H1 (cell line): ENCODE measurements around the gene GABRB2. TPM values are rescaled to one million over a fixed set of nuclear protein-coding genes. Genes with fewer than 3 reads are reported as not detected.

Experiments
- CTCF ChIA-PET: fragments of 300-600 bp; sonication (Branson Sonifier 250); formaldehyde crosslinking; loops from one replicate; lab custom pipeline; 2021; ENCODE audit not compliant: partially characterized antibody; lab: Charles Lee
- POLR2A ChIA-PET: fragments of 300-600 bp; sonication (Branson Sonifier 250); formaldehyde crosslinking; loops from one replicate; lab custom pipeline; 2021; ENCODE audit warnings: inconsistent platforms; ENCODE audit not compliant: partially characterized antibody; lab: Charles Lee
- DNase-seq, 2 experiments: peaks; one replicate each; pipeline versions ENCODE4 v3.0.0 to v3.0.0-alpha.2; 2010 to 2022; ENCODE audit warnings: low spot score in 2 of 2, low read depth in 1 of 2, mixed read lengths in 1 of 2
- FAIRE-seq: peaks from 2 replicates; lab custom pipeline; 2011; peaks lifted over from hg19 to GRCh38; lab: Jason Lieb, UNC
- H2AFZ ChIP-seq: 2 replicates; pipeline ENCODE4 v1.8.1; 2012; ENCODE audit warnings: low read length, inconsistent platforms
- H2AK5ac ChIP-seq: 2 replicates; pipeline ENCODE4 v1.6.1; 2013; ENCODE audit warnings: low read depth, low read length
- H2BK120ac ChIP-seq: replicated peaks from 2 replicates; pipeline ENCODE3; 2013; ENCODE audit warnings: low read depth, low read length, inconsistent platforms
- H2BK12ac ChIP-seq: 2 replicates; pipeline ENCODE4 v1.6.1; 2013; ENCODE audit warnings: low read depth, low read length
- H2BK15ac ChIP-seq: 2 replicates; pipeline ENCODE4 v1.6.1; 2013; ENCODE audit warnings: low read length
- H2BK20ac ChIP-seq: 2 replicates; pipeline ENCODE4 v1.6.1; 2013; ENCODE audit warnings: low read length
- H2BK5ac ChIP-seq: 2 replicates; pipeline ENCODE4 v1.6.1; 2013; ENCODE audit warnings: low read depth, low read length
- H3K14ac ChIP-seq: 2 replicates; pipeline ENCODE4 v1.6.1; 2013; ENCODE audit warnings: inconsistent platforms; ENCODE audit not compliant: insufficient read length
- H3K18ac ChIP-seq: 2 replicates; pipeline ENCODE4 v1.6.1; 2013; ENCODE audit warnings: low read length; ENCODE audit errors: extremely low read depth
- H3K23ac ChIP-seq: 2 replicates; pipeline ENCODE4 v1.6.1; 2013; ENCODE audit warnings: inconsistent platforms; ENCODE audit not compliant: insufficient read length
- H3K23me2 ChIP-seq: 2 replicates; pipeline ENCODE4 v1.6.1; 2013; ENCODE audit warnings: low read depth, low read length
- H3K27ac ChIP-seq: 2 replicates; pipeline ENCODE4 v1.6.1; 2011; ENCODE audit warnings: low read depth, low read length, inconsistent platforms
- H3K27me3 ChIP-seq, 4 experiments: replicated peaks in 1 of 4; 1 replicate in 1 of 4; 2 replicates in 3 of 4; pipeline versions ENCODE4 v1.6.1 to v1.8.1; 2011 to 2013; ENCODE audit warnings: low read length in 3 of 4, mild to moderate bottlenecking in 3 of 4, inconsistent platforms in 2 of 4, mixed read lengths in 2 of 4, moderate library complexity in 1 of 4; ENCODE audit not compliant: control insufficient read depth in 3 of 4, insufficient read depth in 3 of 4; ENCODE audit errors: extremely low read depth in 1 of 4
- H3K36me3 ChIP-seq, 4 experiments: 2 replicates each; pipeline versions ENCODE4 v1.6.1 to v1.8.1; 2011 to 2013; ENCODE audit warnings: mild to moderate bottlenecking in 4 of 4, low read length in 3 of 4, moderate library complexity in 2 of 4, control low read depth in 1 of 4, inconsistent platforms in 1 of 4; ENCODE audit not compliant: insufficient read depth in 4 of 4, control insufficient read depth in 2 of 4
- H3K4ac ChIP-seq: replicated peaks from 2 replicates; pipeline ENCODE3; 2013; ENCODE audit warnings: low read length, low read depth, mixed read lengths, inconsistent platforms; ENCODE audit not compliant: insufficient read length
- H3K4me1 ChIP-seq, 4 experiments: replicated peaks in 1 of 4; 1 replicate in 1 of 4; 2 replicates in 3 of 4; pipeline versions ENCODE4 v1.6.1 to v1.8.1; 2011 to 2013; ENCODE audit warnings: low read length in 3 of 4, inconsistent platforms in 2 of 4, mixed read lengths in 1 of 4; ENCODE audit not compliant: insufficient read depth in 4 of 4, control insufficient read depth in 3 of 4
- H3K4me2 ChIP-seq, 2 experiments: 2 replicates each; pipeline versions ENCODE4 v1.6.1 to v1.8.1; 2011 to 2013; ENCODE audit warnings: low read depth in 2 of 2, low read length in 2 of 2, control low read depth in 1 of 2, inconsistent platforms in 1 of 2, mild to moderate bottlenecking in 1 of 2; ENCODE audit not compliant: insufficient read depth in 1 of 2
- H3K4me3 ChIP-seq, 4 experiments: fragments of 200-600, 300-600 bp in 1 of 4; sonication (generic), shearing (Covaris generic), sonication (Bioruptor Twin) in 1 of 4; 2 replicates each; pipeline versions ENCODE4 v1.5.1 to v1.8.1; 2011 to 2016; ENCODE audit warnings: low read length in 4 of 4, low read depth in 3 of 4, control low read depth in 2 of 4, inconsistent platforms in 2 of 4, mild to moderate bottlenecking in 2 of 4, mixed read lengths in 1 of 4, moderate library complexity in 1 of 4; ENCODE audit not compliant: insufficient read depth in 2 of 4; ENCODE audit errors: extremely low read depth in 1 of 4
- H3K56ac ChIP-seq: replicated peaks from 2 replicates; pipeline ENCODE3; 2013; ENCODE audit warnings: low read depth, mild to moderate bottlenecking, mixed read lengths, low read length, inconsistent platforms; ENCODE audit not compliant: insufficient read length
- H3K79me1 ChIP-seq: 2 replicates; pipeline ENCODE4 v1.6.1; 2013; ENCODE audit warnings: low read depth, low read length, control low read depth
- H3K79me2 ChIP-seq, 2 experiments: 2 replicates each; pipeline versions ENCODE4 v1.6.1 to v1.8.1; 2012 to 2013; ENCODE audit warnings: low read length in 2 of 2, mild to moderate bottlenecking in 2 of 2, inconsistent platforms in 1 of 2; ENCODE audit not compliant: insufficient read depth in 2 of 2, control insufficient read depth in 1 of 2
- H3K9ac ChIP-seq, 4 experiments: replicated peaks in 1 of 4; 1 replicate in 1 of 4; 2 replicates in 3 of 4; pipeline versions ENCODE4 v1.6.1 to v1.8.1; 2011 to 2013; ENCODE audit warnings: low read depth in 3 of 4, low read length in 3 of 4, control low read depth in 2 of 4, mild to moderate bottlenecking in 2 of 4, moderate library complexity in 2 of 4, inconsistent platforms in 1 of 4; ENCODE audit errors: extremely low read depth in 1 of 4
- H3K9me3 ChIP-seq, 2 experiments: 2 replicates each; pipeline versions ENCODE4 v1.6.1 to v1.8.1; 2012 to 2013; ENCODE audit warnings: mild to moderate bottlenecking in 2 of 2, moderate library complexity in 2 of 2, control low read depth in 1 of 2, inconsistent platforms in 1 of 2, low read depth in 1 of 2, low read length in 1 of 2, mixed read lengths in 1 of 2; ENCODE audit not compliant: insufficient read depth in 2 of 2
- H4K20me1 ChIP-seq, 2 experiments: replicated peaks in 1 of 2; 2 replicates each; pipeline versions ENCODE3 to v1.8.1; 2011 to 2013; ENCODE audit warnings: inconsistent platforms in 2 of 2, low read length in 2 of 2, mild to moderate bottlenecking in 1 of 2; ENCODE audit not compliant: insufficient read depth in 2 of 2, control insufficient read depth in 1 of 2
- H4K5ac ChIP-seq: 2 replicates; pipeline ENCODE4 v1.6.1; 2013; ENCODE audit warnings: low read length, low read depth, mixed read lengths, inconsistent platforms; ENCODE audit not compliant: insufficient read length
- H4K8ac ChIP-seq: 2 replicates; pipeline ENCODE4 v1.8.0; 2013; ENCODE audit warnings: mild to moderate bottlenecking, moderate library complexity, low read length, inconsistent platforms; ENCODE audit not compliant: insufficient read depth; ENCODE audit errors: extremely low read depth
- H4K91ac ChIP-seq: replicated peaks from 2 replicates; pipeline ENCODE3; 2013; ENCODE audit warnings: low read length, mixed read lengths, inconsistent platforms; ENCODE audit not compliant: insufficient read length
- CHD1 ChIP-seq: IDR thresholded peaks from 2 replicates; pipeline ENCODE4 v1.6.1; 2012; ENCODE audit warnings: low read depth, low read length, improper control_type of control experiment
- KDM5A ChIP-seq: fragments of 200-600 bp; IDR thresholded peaks from 2 replicates; pipeline ENCODE4 v1.7.1; 2012; ENCODE audit warnings: mild to moderate bottlenecking, low read length, inconsistent platforms, mixed read lengths
- RXRA ChIP-seq: IDR thresholded peaks from 2 replicates; pipeline ENCODE4 v1.6.1; 2011; ENCODE audit warnings: low read depth, mild to moderate bottlenecking, low read length, moderate library complexity; ENCODE audit not compliant: insufficient read depth
- SP1 ChIP-seq: IDR thresholded peaks from 2 replicates; pipeline ENCODE4 v1.6.1; 2011; ENCODE audit warnings: low read depth, low read length
- WGBS, 2 experiments: shearing (Covaris generic) in 1 of 2; methylation state at CpG; one replicate each; pipeline versions ENCODE4 v1.1.6 to v1.1.7; 2013 to 2015; ENCODE audit warnings: low lambda C conversion rate in 2 of 2, mixed read lengths in 2 of 2, inconsistent platforms in 1 of 2, low coverage in 1 of 2, missing lambda C conversion rate in 1 of 2; ENCODE audit not compliant: insufficient replicate concordance in 2 of 2, insufficient coverage in 1 of 2, insufficient read length in 1 of 2; ENCODE audit errors: extremely low coverage in 1 of 2, missing lambda C conversion rate in 1 of 2; 5-methylcytosine and 5-hydroxymethylcytosine counted together
- polyA plus RNA-seq, 7 experiments: library from polyadenylated mRNA; depleted of rRNA in 3 of 7; stranded (reverse) in 5 of 7; unstranded in 2 of 7; fragments of >200 nt in 5 of 7; fragments of 200-250 nt in 2 of 7; gene quantifications; 1 replicate in 5 of 7; 2 replicates in 1 of 7; 4 replicates in 1 of 7; pipeline versions ENCODE4 v1.2.1 to v1.2.3, GENCODE V29; 2011 to 2013; ENCODE audit warnings: missing spikeins in 2 of 7, mixed read lengths in 2 of 7
- total RNA-seq: library from RNA; stranded (reverse); fragmentation: NEBNext Ultra II Directional; extraction: Animal tissue kit (Norgen Biotek cat#: 25700); gene quantifications from 2 replicates; pipeline ENCODE4 v1.2.1, GENCODE V29; 2021

GABRB2 gene
- total and polyA plus RNA-seq, 2 of the 8 experiments (the other 6 are each of a cell fraction or from before 2014, with no cell fraction given), result 0.54 to 1.9 TPM

DNA sequence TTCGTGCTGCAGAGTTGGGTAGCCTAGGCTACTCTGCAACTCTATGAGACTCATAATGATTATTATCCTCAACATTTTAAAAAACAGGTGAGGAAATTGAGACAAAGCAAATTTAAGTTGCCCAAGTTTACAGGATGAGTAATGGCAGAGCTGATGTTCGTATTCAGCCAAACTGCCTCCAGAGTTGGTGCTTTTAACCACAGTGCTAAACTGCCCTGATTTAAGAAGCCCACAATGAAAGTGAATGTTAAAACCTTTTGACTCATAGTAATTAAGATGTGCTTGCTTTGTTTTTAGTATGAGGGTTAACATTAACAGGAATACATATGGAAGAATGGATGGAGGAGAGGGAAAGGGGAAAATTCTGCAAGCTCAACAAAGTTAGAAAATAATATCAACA lies 15.9 kb upstream of the GABRB2 start:
- Histone ChIP-seq H4K8ac (no peak overlapping the region), H2BK15ac (no peak overlapping the region), H3K9ac (no peak overlapping the region), H4K20me1 (no peaks in the 10 kb centered on the region), H3K9me3 (no peaks in the 10 kb centered on the region), H2BK120ac (no peak overlapping the region), H3K4me2 (no peak overlapping the region), H2BK20ac (no peak overlapping the region), H3K4me3 (no peak overlapping the region), H3K27ac (no peak overlapping the region), H3K23ac (no peak overlapping the region), H4K5ac (no peak overlapping the region), H4K91ac (no peak overlapping the region), H2AK5ac (no peak overlapping the region), H2BK12ac (no peak overlapping the region), H3K23me2 (no peaks in the 10 kb centered on the region), H3K4me1 (no peaks in the 10 kb centered on the region), H2AFZ (no peak overlapping the region), H3K79me2 (no peaks in the 10 kb centered on the region), H3K36me3 (no peaks in the 10 kb centered on the region), H3K14ac (no peak overlapping the region), H3K79me1 (no peaks in the 10 kb centered on the region), H3K4ac (no peak overlapping the region), H2BK5ac (no peak overlapping the region), H3K27me3 (no peaks in the 10 kb centered on the region), H3K18ac (no peak overlapping the region), H3K56ac (no peak overlapping the region)
- no peak for FAIRE-seq
- TF ChIP-seq RXRA (no peak), CHD1 (no peak), SP1 (no peak), KDM5A (no peak)
- DNase-seq, result no peak
- POLR2A ChIA-PET, result no interaction called here
- CTCF ChIA-PET, result interaction anchor here (0.7 to 2.9 kb wide), 2 partner anchors 19 to 727 kb away, joined by 3 to 7 read pairs; no protein-coding TSS in a partner anchor
- 84% methylated on average over 2 of the region's 2 CpGs; no CpG with 5 or more reads in 1 of the 2 experiments for WGBS, 2 experiments
